Forelimb muscle (tissue), 1 donor: ENCODE measurements around the gene CIAPIN1. TPM values are rescaled to one million over a fixed set of nuclear protein-coding genes. Genes with fewer than 3 reads are reported as not detected.
A peak's percentile ranks its signal among the peaks of the same experiment; 100 is the strongest.

Experiments used
- DNase-seq: peaks from one replicate; pipeline ENCODE4 v3.0.0-alpha.2; 2013; ENCODE audit warnings: low read depth
- polyA plus RNA-seq: library from polyadenylated mRNA; unstranded; fragments of 120-200 nt; gene quantifications from one replicate; pipeline ENCODE4 v1.2.1, GENCODE V29; 2013; ENCODE audit not compliant: insufficient read length

CIAPIN1 gene
- 65.4 TPM for polyA plus RNA-seq

DNA sequence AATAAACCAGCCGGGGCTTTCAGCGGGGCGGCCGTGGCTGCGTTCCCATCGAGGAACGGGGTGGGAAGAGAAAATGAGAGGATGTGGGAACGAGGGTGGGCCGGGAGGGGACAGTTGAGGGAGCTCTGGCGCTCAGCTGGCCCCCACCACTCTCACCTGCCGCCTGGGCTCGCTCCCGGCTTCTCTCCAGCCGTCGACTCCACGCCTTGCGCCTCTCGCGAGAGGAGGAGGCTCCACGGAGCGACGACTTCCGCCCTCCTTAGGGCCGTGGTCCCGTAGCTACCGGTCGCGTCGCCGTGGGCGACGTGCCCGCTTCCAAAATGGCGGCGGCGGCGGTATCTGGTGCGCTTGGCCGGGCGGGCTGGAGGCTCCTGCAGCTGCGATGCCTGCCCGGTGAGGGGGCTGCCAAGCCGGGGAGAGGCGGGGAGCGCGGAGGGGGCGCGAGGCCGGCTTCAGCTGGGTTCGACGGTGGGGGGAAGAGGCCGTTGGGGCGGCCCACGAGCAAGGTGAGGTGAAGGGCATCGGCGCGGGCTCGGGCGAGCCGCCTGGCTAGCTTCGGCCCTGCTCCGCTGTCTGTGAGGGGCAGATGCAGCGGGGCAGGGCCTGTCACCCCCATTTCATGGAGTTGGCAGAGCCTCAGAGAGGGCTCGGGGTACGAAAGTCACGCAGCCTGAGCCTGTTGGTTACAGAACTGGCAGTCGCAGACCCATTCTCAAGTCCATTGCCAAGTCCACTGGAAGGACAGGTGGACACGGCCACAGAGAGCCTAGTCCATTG is at the start of gene CIAPIN1, which contains the start of gene COQ9:
Gene CIAPIN1, minus strand, starts transcription at position 200 of the 777 bp plus-strand sequence. CDS start 6,457 bp downstream, outside the sequence.
Gene COQ9, plus strand, starts transcription at position 294 of the 777 bp plus-strand sequence. Its CDS starts 27 bp downstream, at position 321.
- DNase-seq: peak; percentile 90

GRCh38 chr16:57493767-57494166 is 46.6 kb upstream of the CIAPIN1 start:
- DNase-seq: no peak

- no peak for DNase-seq
Observed at GRCh38 chr16:57489229-57489628, 42.0 kb upstream of the CIAPIN1 start.

GRCh38 chr16:57486858-57487834 is 40.0 kb upstream of the CIAPIN1 start:
- no peak for DNase-seq

GRCh38 chr16:57485916-57486857 is 39.0 kb upstream of the CIAPIN1 start, which contains the start of gene DOK4:
Gene DOK4 (minus strand): TSS chr16:57486493. CDS start chr16:57479507, 6,986 bp downstream.
- DNase-seq: peak; percentile 20

DNA sequence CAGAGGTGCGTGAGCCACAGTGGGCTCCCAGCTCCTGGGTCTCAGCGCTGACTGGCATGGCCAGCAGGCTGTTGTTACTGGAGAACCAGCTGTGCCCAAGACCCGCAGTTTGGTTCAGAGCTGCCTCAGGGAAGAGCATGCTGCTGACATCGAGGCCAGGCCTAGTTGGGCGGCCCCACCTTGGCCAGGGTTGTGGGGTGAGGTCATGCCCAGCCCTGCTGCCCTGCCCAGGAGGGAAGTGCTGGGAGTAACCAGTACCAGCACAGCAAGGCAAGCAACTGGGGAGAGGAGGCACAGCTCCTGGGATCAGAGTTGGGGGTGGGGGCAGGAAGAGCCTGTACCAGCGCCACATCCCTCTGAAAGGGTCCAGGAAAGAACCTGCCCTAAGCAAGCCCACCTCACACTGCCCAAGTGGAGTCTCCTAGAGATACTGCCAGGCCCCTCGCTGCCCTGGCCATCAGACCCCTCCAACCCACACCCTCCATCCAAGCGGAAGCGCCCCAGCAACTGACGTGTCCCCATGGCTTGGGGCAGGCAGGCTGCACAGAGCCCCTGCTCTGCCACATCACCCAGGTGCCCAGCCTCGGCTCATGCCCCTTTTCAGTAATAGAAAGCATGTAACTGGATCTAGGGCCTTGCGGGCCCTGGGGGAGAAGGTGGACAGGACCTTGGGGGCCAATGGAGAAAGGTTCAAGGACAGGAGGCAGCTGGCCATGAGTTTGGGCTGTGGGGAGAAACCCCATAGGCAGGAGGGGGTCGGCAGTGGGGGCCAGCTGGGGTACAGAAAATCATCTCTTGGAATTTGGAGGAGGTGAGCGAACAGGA is 38.1 kb upstream of the CIAPIN1 start:
- no peak for DNase-seq

GRCh38 chr16:57484515-57485005 is 37.4 kb upstream of the CIAPIN1 start:
- no peak for DNase-seq

GRCh38 chr16:57483725-57484514 is 36.7 kb upstream of the CIAPIN1 start:
- DNase-seq: no peak

- DNase-seq: no peak
Observed at GRCh38 chr16:57482845-57483545, 35.8 kb upstream of the CIAPIN1 start.

- DNase-seq: no peak
Observed at GRCh38 chr16:57481421-57481820, 34.2 kb upstream of the CIAPIN1 start.

DNA sequence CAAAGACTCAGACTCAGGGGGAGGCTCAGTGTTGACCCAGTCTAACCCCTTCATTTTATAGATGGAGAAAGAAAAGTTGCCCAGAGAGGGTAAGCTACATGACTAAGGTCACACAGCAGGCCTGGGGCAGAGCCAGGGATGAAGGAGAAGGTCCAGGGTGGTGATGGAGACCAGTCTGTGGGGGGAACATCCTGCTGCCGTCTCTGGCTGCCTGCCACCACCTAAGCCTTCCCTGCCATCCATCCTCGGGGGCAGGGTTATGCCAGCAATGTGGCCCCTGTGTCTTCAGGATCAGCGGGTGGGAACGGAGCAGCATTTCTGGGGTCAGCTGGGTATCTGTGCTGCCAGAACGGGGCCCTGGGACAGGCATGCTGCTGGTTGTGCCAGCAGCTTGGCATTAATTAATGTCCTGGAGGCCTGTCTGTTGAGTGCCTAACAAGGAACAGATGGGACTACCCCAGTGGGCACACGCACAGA is 33.6 kb upstream of the CIAPIN1 start:
- no peak for DNase-seq

GRCh38 chr16:57479976-57480753 is 33.0 kb upstream of the CIAPIN1 start:
- DNase-seq: no peak

- peak; percentile 28 for DNase-seq
Observed at GRCh38 chr16:57479205-57479975, 32.2 kb upstream of the CIAPIN1 start.

DNA sequence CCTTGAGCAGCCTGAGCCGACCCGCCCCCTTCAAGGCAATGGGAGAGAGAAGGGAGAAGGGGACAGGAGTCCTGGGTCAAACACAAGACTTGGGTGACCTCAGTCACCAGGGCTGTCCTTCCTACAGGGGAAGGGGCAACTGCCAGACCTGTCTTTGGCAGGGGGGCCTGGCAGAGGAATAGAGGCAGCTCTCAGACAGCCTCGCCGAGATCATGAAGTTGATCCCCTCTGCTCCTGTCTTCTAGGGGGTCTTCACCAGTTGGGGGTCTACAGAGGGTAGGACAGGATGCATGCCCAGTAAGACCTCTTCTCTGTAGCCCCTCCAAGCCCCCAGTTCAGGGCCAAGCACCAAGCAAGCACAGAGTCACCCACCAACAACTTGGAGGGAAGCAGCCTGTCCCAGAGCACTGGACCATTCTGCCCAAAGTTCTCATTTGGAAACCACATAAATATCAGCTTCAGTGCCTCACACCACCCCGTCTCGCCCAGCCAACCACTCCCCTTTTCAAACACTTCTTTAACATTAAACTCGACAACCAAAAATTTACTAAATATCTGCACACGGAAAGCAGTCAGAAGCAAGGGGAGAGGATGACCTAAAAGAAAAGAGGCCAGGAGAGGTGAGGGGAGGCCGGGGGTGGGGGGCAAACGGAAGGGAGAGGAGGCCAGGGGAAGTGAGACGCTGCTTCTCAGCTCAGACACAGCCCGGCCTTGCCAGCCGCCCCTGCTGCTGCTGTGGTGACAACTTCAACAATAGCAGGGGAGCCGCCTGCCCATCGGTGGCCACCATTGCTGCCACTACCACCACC is 31.4 kb upstream of the CIAPIN1 start:
- DNase-seq: no peak

GRCh38 chr16:57477531-57478202 is 30.5 kb upstream of the CIAPIN1 start:
- no peak for DNase-seq
